Measurements from ENCODE around the gene HIVEP2.

DNA sequence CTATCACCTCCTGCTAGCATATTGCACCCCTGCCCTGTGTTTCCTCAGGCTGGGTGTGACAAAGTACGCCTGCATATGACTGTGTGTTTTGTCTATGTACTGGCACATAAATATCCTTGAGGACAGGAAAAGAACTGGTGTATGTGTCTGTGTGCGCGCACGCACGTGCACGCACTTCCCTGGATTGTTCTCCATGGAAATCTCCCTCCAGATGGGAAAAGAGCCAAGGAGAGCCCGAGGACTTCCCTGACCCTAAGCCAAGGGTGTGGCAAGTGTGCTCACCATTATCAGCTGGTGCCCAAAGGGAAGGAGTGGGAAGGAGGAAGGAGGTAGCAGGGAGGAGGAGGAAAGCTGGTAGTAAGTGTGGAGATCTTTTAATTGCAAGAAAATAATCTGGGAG lies 117.6 kb downstream of the HIVEP2 start:
- TF ChIP-seq EZH2 (IDR thresholded peaks at IDR 0.05; ENCODE audit: insufficient read depth, poor library complexity, severe bottlenecking) (no peak), EZH2phosphoT487 (IDR thresholded peaks at IDR 0.05; ENCODE audit: insufficient read depth, low read depth) (no peak)
